ENCODE results near the gene MTHFD1.
"Not testable (repeated sequence)": the region's sequence is repeated elsewhere in the genome, so short reads cannot be mapped to it uniquely, and the experiment has no call there.

The MTHFD1 gene

DNA sequence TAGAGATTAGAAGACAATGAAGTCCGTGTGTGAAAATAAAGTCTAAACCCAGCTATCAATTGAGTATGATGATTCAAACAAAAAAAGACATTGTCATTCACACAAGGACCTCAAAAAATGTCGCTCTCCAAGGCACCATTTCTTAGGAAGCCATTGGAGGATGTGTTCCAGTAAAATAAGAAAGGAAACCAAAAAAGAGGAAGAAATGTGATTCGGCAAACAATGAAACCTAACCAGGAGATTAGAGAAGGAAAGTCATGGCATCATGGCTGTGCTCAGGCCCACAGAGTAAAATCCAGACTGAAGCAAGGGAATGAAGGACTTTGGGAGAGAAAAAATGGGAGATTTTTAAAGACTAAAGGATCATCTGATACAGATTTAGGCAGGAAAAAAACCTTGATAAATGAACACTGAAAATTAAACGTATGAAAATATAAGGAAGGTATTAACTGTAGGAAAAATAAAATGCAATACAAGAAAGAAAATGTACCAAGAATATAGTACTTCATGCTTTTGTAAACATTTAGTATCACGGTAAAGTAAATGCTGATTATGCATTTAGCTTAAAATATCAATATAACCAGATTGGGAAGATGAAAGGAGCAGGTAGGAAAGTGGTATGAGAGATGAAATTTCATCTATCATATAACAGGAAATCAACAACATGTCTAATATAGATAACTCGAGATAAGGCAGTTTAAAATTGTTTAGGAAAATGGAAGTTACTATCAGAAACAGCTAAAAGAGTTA lies 38.2 kb upstream of the MTHFD1 start:
- H2BK120ac ChIP-seq (ENCODE audit: insufficient read depth, low read length, poor library complexity), result no peak overlapping the region
- H2BK12ac ChIP-seq (ENCODE audit: low read length), result no peak overlapping the region
- H3K36me3 ChIP-seq (ENCODE audit: control insufficient read depth in 1 of 2, insufficient read depth in 2 of 2, low read length in 2 of 2), result no peaks in the 10 kb centered on the region
- no CpG with 5 or more reads among the region's 6 CpGs for WGBS (ENCODE audit: extremely low coverage, insufficient coverage, insufficient read length)
- H3K4me3 ChIP-seq (ENCODE audit: low read depth, low read length), result no peak overlapping the region
- H3K23ac ChIP-seq (ENCODE audit: low read length), result no peak overlapping the region
- no peak overlapping the region for H3K4ac ChIP-seq (ENCODE audit: low read depth, low read length)
- H3K9ac ChIP-seq (ENCODE audit: low read length), result no peak overlapping the region
- H3K9me3 ChIP-seq (ENCODE audit: insufficient read depth, low read depth, low read length), result no peaks in the 10 kb centered on the region
- no peak overlapping the region for H3K4me2 ChIP-seq (ENCODE audit: low read length)
- H3K27me3 ChIP-seq (ENCODE audit: insufficient read depth, low read length), result no peaks in the 10 kb centered on the region
- no peaks in the 10 kb centered on the region for H3K79me1 ChIP-seq (ENCODE audit: low read length)
- H3K27ac ChIP-seq (ENCODE audit: low read depth, low read length), result no peak overlapping the region
- H4K12ac ChIP-seq (ENCODE audit: low read depth, low read length), result no peak overlapping the region
- no peaks in the 10 kb centered on the region for H3K4me1 ChIP-seq (ENCODE audit: control insufficient read depth in 1 of 2, insufficient read depth in 2 of 2, low read length in 2 of 2)
- no peak for DNase-seq
- no peak overlapping the region for H3K18ac ChIP-seq (ENCODE audit: low read length)
- H3K14ac ChIP-seq (ENCODE audit: low read length), result no peak overlapping the region
- H4K91ac ChIP-seq (ENCODE audit: low read depth, low read length), result no peak overlapping the region
- H3K79me2 ChIP-seq (ENCODE audit: control insufficient read depth, insufficient read depth, low read length, poor library complexity), result no peaks in the 10 kb centered on the region
- H2AFZ ChIP-seq (ENCODE audit: insufficient read depth, low read length, poor library complexity), result no peak overlapping the region
- no peak overlapping the region for H4K8ac ChIP-seq (ENCODE audit: low read depth, low read length)
- no peak overlapping the region for H2AK5ac ChIP-seq (ENCODE audit: low read length)
- H2BK5ac ChIP-seq (ENCODE audit: low read depth, low read length, poor library complexity), result no peak overlapping the region

GRCh38 chr14:64363265-64363846 lies 24.8 kb upstream of the MTHFD1 start:
- no peak overlapping the region for H3K23ac ChIP-seq (ENCODE audit: low read length)

GRCh38 chr14:64364907-64365306 lies 23.2 kb upstream of the MTHFD1 start:
- Histone ChIP-seq H3K23ac (ENCODE audit: low read length) (no peak overlapping the region), H3K27ac (ENCODE audit: low read depth, low read length) (no peak overlapping the region), H3K14ac (ENCODE audit: low read length) (no peak overlapping the region), H3K79me1 (ENCODE audit: low read length) (no peaks in the 10 kb centered on the region), H3K27me3 (ENCODE audit: insufficient read depth, low read length) (no peaks in the 10 kb centered on the region), H3K9me3 (ENCODE audit: insufficient read depth, low read depth, low read length) (no peaks in the 10 kb centered on the region), H4K12ac (ENCODE audit: low read depth, low read length) (no peak overlapping the region), H2BK12ac (ENCODE audit: low read length) (no peak overlapping the region), H3K36me3 (ENCODE audit: control insufficient read depth in 1 of 2, insufficient read depth in 2 of 2, low read length in 2 of 2) (no peaks in the 10 kb centered on the region), H2BK5ac (ENCODE audit: low read depth, low read length, poor library complexity) (no peak overlapping the region), H2AFZ (ENCODE audit: insufficient read depth, low read length, poor library complexity) (no peak overlapping the region), H4K8ac (ENCODE audit: low read depth, low read length) (no peak overlapping the region), H2BK120ac (ENCODE audit: insufficient read depth, low read length, poor library complexity) (no peak overlapping the region), H3K79me2 (ENCODE audit: control insufficient read depth, insufficient read depth, low read length, poor library complexity) (no peaks in the 10 kb centered on the region), H4K91ac (ENCODE audit: low read depth, low read length) (no peak overlapping the region), H2AK5ac (ENCODE audit: low read length) (no peak overlapping the region), H3K4ac (ENCODE audit: low read depth, low read length) (no peak overlapping the region), H3K9ac (ENCODE audit: low read length) (no peak overlapping the region), H3K18ac (ENCODE audit: low read length) (no peak overlapping the region), H3K4me1 (ENCODE audit: control insufficient read depth in 1 of 2, insufficient read depth in 2 of 2, low read length in 2 of 2) (no peaks in the 10 kb centered on the region), H3K4me2 (ENCODE audit: low read length) (no peak overlapping the region), H3K4me3 (ENCODE audit: low read depth, low read length) (no peak overlapping the region)
- no CpG with 5 or more reads among the region's 3 CpGs for WGBS (ENCODE audit: extremely low coverage, insufficient coverage, insufficient read length)
- DNase-seq, result no peak

More at GRCh38 chr14:64363265-64363846, 24.8 kb upstream of the MTHFD1 start:
- Histone ChIP-seq H2BK12ac (ENCODE audit: low read length) (no peak overlapping the region), H3K14ac (ENCODE audit: low read length) (no peak overlapping the region), H3K4me3 (ENCODE audit: low read depth, low read length) (no peak overlapping the region), H3K18ac (ENCODE audit: low read length) (no peak overlapping the region), H2AFZ (ENCODE audit: insufficient read depth, low read length, poor library complexity) (no peak overlapping the region), H3K27me3 (ENCODE audit: insufficient read depth, low read length) (no peaks in the 10 kb centered on the region), H3K4ac (ENCODE audit: low read depth, low read length) (no peak overlapping the region), H4K91ac (ENCODE audit: low read depth, low read length) (no peak overlapping the region), H3K9me3 (ENCODE audit: insufficient read depth, low read depth, low read length) (no peaks in the 10 kb centered on the region), H3K79me2 (ENCODE audit: control insufficient read depth, insufficient read depth, low read length, poor library complexity) (no peaks in the 10 kb centered on the region), H4K12ac (ENCODE audit: low read depth, low read length) (no peak overlapping the region), H3K9ac (ENCODE audit: low read length) (no peak overlapping the region), H3K4me1 (ENCODE audit: control insufficient read depth in 1 of 2, insufficient read depth in 2 of 2, low read length in 2 of 2) (no peaks in the 10 kb centered on the region), H2AK5ac (ENCODE audit: low read length) (no peak overlapping the region), H3K36me3 (ENCODE audit: control insufficient read depth in 1 of 2, insufficient read depth in 2 of 2, low read length in 2 of 2) (no peaks in the 10 kb centered on the region), H4K8ac (ENCODE audit: low read depth, low read length) (no peak overlapping the region), H3K4me2 (ENCODE audit: low read length) (no peak overlapping the region), H2BK120ac (ENCODE audit: insufficient read depth, low read length, poor library complexity) (no peak overlapping the region), H3K27ac (ENCODE audit: low read depth, low read length) (no peak overlapping the region), H3K79me1 (ENCODE audit: low read length) (no peaks in the 10 kb centered on the region), H2BK5ac (ENCODE audit: low read depth, low read length, poor library complexity) (no peak overlapping the region)
- no peak for DNase-seq
- no CpG with 5 or more reads among the region's 3 CpGs for WGBS (ENCODE audit: extremely low coverage, insufficient coverage, insufficient read length)

DNA sequence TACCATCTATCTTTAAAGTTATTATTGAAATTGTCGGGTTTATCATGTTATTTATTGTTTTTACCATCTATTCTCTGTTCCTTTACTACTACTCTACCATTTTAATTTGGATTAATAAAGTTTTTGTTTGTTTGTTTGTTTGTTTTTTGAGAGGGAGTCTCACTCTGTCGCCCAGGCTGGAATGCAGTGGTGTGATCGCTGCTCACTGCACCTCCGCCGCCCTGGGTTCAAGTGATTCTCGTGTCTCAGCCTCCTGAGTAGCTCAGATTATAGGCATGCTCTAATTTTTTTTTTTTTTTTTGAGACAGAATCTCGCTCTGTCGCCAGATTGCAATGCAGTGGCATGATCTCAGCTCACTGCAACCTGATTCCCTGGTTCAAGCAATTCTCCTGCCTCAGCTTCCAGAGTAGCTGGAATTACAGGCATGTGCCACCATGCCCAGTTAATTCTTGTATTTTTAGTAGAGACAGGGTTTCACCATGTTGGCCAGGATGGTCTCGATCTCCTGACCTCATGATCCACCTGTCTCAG lies 22.7 kb upstream of the MTHFD1 start:
- not testable (repeated sequence) for H3K23ac ChIP-seq (ENCODE audit: low read length); H3K79me1 ChIP-seq (ENCODE audit: low read length); H3K27me3 ChIP-seq (ENCODE audit: insufficient read depth, low read length); DNase-seq; H3K79me2 ChIP-seq (ENCODE audit: control insufficient read depth, insufficient read depth, low read length, poor library complexity); H3K18ac ChIP-seq (ENCODE audit: low read length); H3K36me3 ChIP-seq (ENCODE audit: control insufficient read depth in 1 of 2, insufficient read depth in 2 of 2, low read length in 2 of 2); H2BK120ac ChIP-seq (ENCODE audit: insufficient read depth, low read length, poor library complexity); H2BK5ac ChIP-seq (ENCODE audit: low read depth, low read length, poor library complexity); H3K4ac ChIP-seq (ENCODE audit: low read depth, low read length); H3K9ac ChIP-seq (ENCODE audit: low read length); H3K4me3 ChIP-seq (ENCODE audit: low read depth, low read length); H4K12ac ChIP-seq (ENCODE audit: low read depth, low read length); H3K4me1 ChIP-seq (ENCODE audit: control insufficient read depth in 1 of 2, insufficient read depth in 2 of 2, low read length in 2 of 2); H2AK5ac ChIP-seq (ENCODE audit: low read length); H3K4me2 ChIP-seq (ENCODE audit: low read length); H2BK12ac ChIP-seq (ENCODE audit: low read length); H4K8ac ChIP-seq (ENCODE audit: low read depth, low read length); H3K9me3 ChIP-seq (ENCODE audit: insufficient read depth, low read depth, low read length); H4K91ac ChIP-seq (ENCODE audit: low read depth, low read length); H3K27ac ChIP-seq (ENCODE audit: low read depth, low read length); H2AFZ ChIP-seq (ENCODE audit: insufficient read depth, low read length, poor library complexity); H3K14ac ChIP-seq (ENCODE audit: low read length)
- no CpG with 5 or more reads among the region's 9 CpGs for WGBS (ENCODE audit: extremely low coverage, insufficient coverage, insufficient read length)

Measured in trophoblast cell (in vitro differentiated cells and primary cell).